Mesendoderm (in vitro differentiated cells): ENCODE data around the gene CBARP.
A peak's percentile ranks its signal among the peaks of the same experiment; 100 is the strongest.

Experiments
- DNase-seq: peaks from one replicate; pipeline ENCODE4 v3.0.0; 2013
- H2AK5ac ChIP-seq: 2 replicates; pipeline ENCODE4 v1.6.1; 2013; ENCODE audit warnings: low read length, inconsistent platforms
- H2BK120ac ChIP-seq: 2 replicates; pipeline ENCODE4 v1.6.1; 2013; ENCODE audit warnings: low read depth, mild to moderate bottlenecking, low read length, moderate library complexity, mixed read lengths
- H2BK15ac ChIP-seq: replicated peaks from 2 replicates; pipeline ENCODE4 v1.6.1; 2013; ENCODE audit warnings: low read depth, mild to moderate bottlenecking, moderate library complexity
- H2BK5ac ChIP-seq: 2 replicates; pipeline ENCODE4 v1.6.1; 2013; ENCODE audit warnings: low read length, inconsistent platforms
- H3K18ac ChIP-seq: 2 replicates; pipeline ENCODE4 v1.6.1; 2013; ENCODE audit warnings: mild to moderate bottlenecking, low read length, mixed read lengths
- H3K23ac ChIP-seq: one replicate; pipeline ENCODE4 v1.6.1; 2013; ENCODE audit warnings: low read length
- H3K27ac ChIP-seq: 2 replicates; pipeline ENCODE4 v1.5.1; 2013; ENCODE audit warnings: low read depth, mild to moderate bottlenecking, inconsistent platforms, low read length, moderate library complexity
- H3K27me3 ChIP-seq: 2 replicates; pipeline ENCODE4 v1.6.1; 2013; ENCODE audit warnings: low read length, control low read depth, mild to moderate bottlenecking, inconsistent platforms; ENCODE audit not compliant: insufficient read depth, poor library complexity
- H3K36me3 ChIP-seq: 2 replicates; pipeline ENCODE4 v1.6.1; 2013; ENCODE audit warnings: low read length, inconsistent platforms; ENCODE audit not compliant: control insufficient read depth, insufficient read depth
- H3K4ac ChIP-seq: one replicate; pipeline ENCODE4 v1.6.1; 2013; ENCODE audit warnings: low read depth, mild to moderate bottlenecking, low read length, moderate library complexity
- H3K4me1 ChIP-seq: 2 replicates; pipeline ENCODE4 v1.6.1; 2013; ENCODE audit warnings: low read depth, low read length, inconsistent platforms; ENCODE audit not compliant: control insufficient read depth
- H3K4me2 ChIP-seq: 2 replicates; pipeline ENCODE4 v1.6.1; 2013; ENCODE audit warnings: low read length
- H3K4me3 ChIP-seq: 2 replicates; pipeline ENCODE4 v1.5.1; 2013; ENCODE audit warnings: mild to moderate bottlenecking, low read length
- H3K56ac ChIP-seq: one replicate; pipeline ENCODE4 v1.6.1; 2013; ENCODE audit warnings: low read length
- H3K79me1 ChIP-seq: 2 replicates; pipeline ENCODE4 v1.6.1; 2013; ENCODE audit warnings: low read length, inconsistent platforms
- H3K79me2 ChIP-seq: 2 replicates; pipeline ENCODE4 v1.6.1; 2013; ENCODE audit warnings: mild to moderate bottlenecking, low read length; ENCODE audit not compliant: control insufficient read depth, insufficient read depth
- H3K9ac ChIP-seq: 2 replicates; pipeline ENCODE4 v1.6.1; 2013; ENCODE audit warnings: low read length, inconsistent platforms
- H4K5ac ChIP-seq: one replicate; pipeline ENCODE4 v1.6.1; 2013; ENCODE audit warnings: low read length
- H4K8ac ChIP-seq: one replicate; pipeline ENCODE4 v1.6.1; 2013; ENCODE audit warnings: low read depth, mild to moderate bottlenecking, control low read depth, low read length, moderate library complexity
- WGBS: extraction: QIAGEN DNeasy Blood & Tissue Kit; methylation state at CpG from one replicate; pipeline ENCODE4 v1.1.7; 2013; ENCODE audit warnings: low lambda C conversion rate, missing lambda C conversion rate; ENCODE audit not compliant: insufficient coverage; ENCODE audit errors: extremely low coverage; 5-methylcytosine and 5-hydroxymethylcytosine counted together

CBARP gene

DNA sequence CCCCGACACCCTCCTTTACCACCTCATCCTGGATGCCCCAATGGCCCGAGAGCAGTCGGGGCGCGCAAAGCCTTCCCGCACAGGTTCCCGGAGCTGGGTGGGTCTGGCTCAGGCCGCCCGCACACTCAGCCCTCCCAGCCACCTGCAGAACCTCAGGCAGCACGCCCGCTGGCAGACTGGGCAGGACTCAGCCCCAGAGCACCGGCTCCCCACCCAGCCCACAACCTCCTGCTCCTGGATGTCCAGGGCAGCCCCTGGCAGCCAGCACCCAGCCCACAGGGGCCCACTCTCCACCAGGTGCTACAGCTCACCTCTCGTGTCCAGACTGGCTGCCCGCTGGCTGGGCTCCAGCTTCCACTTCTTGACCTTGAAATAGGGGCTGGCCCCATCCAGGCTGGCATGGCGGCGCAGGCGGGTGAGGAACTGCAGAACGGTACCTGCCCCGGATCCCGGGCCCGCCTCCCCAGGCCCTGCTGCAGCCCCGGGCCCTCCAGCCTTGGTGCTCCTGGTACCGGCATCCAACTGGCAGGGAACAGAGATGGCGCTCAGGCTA, 4.6 kb downstream of the CBARP start:
- Histone ChIP-seq H4K8ac (no peak overlapping the region), H3K9ac (no peak overlapping the region), H3K4me1 (no peaks in the 10 kb centered on the region), H3K79me1 (no peaks in the 10 kb centered on the region), H3K23ac (no peak overlapping the region), H2AK5ac (no peak overlapping the region), H3K27ac (no peak overlapping the region), H3K18ac (no peak overlapping the region), H3K4me2 (no peak overlapping the region), H3K79me2 (no peaks in the 10 kb centered on the region), H2BK120ac (no peak overlapping the region), H2BK5ac (no peak overlapping the region), H3K4me3 (no peak overlapping the region), H2BK15ac (no peak overlapping the region), H4K5ac (no peak overlapping the region), H3K36me3 (no peaks in the 10 kb centered on the region), H3K4ac (no peak overlapping the region), H3K56ac (no peak overlapping the region), H3K27me3 (no peaks in the 10 kb centered on the region)
- WGBS = no CpG with 5 or more reads among the region's 24 CpGs
- DNase-seq = no peak

DNA sequence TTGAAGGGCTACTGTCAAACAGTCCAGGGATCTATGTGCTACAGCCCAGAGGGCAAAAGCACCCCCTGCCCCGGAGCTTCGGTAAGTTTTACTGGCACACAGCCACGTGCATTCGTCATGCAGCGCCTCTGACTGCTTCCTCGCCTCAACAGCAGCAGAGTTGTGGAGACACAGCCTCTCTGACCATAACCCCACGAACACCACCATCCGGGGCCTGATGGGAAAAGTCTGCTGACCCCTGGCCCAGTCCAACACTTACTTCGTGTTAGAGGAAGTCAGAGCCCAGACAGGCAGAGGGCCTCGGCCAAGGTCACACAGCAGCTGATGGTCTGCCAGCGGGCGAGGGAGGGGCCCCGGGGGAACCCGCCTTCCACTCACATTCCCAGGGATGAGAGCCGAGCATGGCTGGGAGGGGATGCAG, 5.1 kb downstream of the CBARP start:
- Histone ChIP-seq H3K4ac (no peak overlapping the region), H3K79me2 (no peaks in the 10 kb centered on the region), H3K4me1 (no peaks in the 10 kb centered on the region), H3K36me3 (no peaks in the 10 kb centered on the region), H3K27ac (no peak overlapping the region), H2BK15ac (no peak overlapping the region), H3K79me1 (no peaks in the 10 kb centered on the region), H3K56ac (no peak overlapping the region), H2BK120ac (no peak overlapping the region), H2AK5ac (no peak overlapping the region), H4K5ac (no peak overlapping the region), H3K4me3 (no peak overlapping the region), H3K23ac (no peak overlapping the region), H2BK5ac (no peak overlapping the region), H3K18ac (no peak overlapping the region), H4K8ac (no peak overlapping the region), H3K27me3 (no peaks in the 10 kb centered on the region), H3K9ac (no peak overlapping the region), H3K4me2 (no peak overlapping the region)
- DNase-seq = no peak
- WGBS = no CpG with 5 or more reads among the region's 15 CpGs

GRCh38 chr19:1231729-1232637, 5.8 kb downstream of the CBARP start:
- Histone ChIP-seq H3K27ac (no peak overlapping the region), H3K4me1 (no peaks in the 10 kb centered on the region), H4K5ac (no peak overlapping the region), H2BK5ac (no peak overlapping the region), H3K27me3 (no peaks in the 10 kb centered on the region), H3K4me2 (no peak overlapping the region), H3K56ac (no peak overlapping the region), H2BK15ac (no peak overlapping the region), H2AK5ac (no peak overlapping the region), H3K23ac (no peak overlapping the region), H3K18ac (no peak overlapping the region), H3K9ac (no peak overlapping the region), H3K79me1 (no peaks in the 10 kb centered on the region), H3K4me3 (no peak overlapping the region), H2BK120ac (no peak overlapping the region), H3K36me3 (no peaks in the 10 kb centered on the region), H4K8ac (no peak overlapping the region), H3K4ac (no peak overlapping the region), H3K79me2 (no peaks in the 10 kb centered on the region)
- DNase-seq = no peak
- no CpG with 5 or more reads among the region's 15 CpGs for whole genome bisulfite sequencing

- no peak overlapping the region for H2BK15ac ChIP-seq
Observed at GRCh38 chr19:1230783-1231489, 6.9 kb downstream of the CBARP start.

DNA sequence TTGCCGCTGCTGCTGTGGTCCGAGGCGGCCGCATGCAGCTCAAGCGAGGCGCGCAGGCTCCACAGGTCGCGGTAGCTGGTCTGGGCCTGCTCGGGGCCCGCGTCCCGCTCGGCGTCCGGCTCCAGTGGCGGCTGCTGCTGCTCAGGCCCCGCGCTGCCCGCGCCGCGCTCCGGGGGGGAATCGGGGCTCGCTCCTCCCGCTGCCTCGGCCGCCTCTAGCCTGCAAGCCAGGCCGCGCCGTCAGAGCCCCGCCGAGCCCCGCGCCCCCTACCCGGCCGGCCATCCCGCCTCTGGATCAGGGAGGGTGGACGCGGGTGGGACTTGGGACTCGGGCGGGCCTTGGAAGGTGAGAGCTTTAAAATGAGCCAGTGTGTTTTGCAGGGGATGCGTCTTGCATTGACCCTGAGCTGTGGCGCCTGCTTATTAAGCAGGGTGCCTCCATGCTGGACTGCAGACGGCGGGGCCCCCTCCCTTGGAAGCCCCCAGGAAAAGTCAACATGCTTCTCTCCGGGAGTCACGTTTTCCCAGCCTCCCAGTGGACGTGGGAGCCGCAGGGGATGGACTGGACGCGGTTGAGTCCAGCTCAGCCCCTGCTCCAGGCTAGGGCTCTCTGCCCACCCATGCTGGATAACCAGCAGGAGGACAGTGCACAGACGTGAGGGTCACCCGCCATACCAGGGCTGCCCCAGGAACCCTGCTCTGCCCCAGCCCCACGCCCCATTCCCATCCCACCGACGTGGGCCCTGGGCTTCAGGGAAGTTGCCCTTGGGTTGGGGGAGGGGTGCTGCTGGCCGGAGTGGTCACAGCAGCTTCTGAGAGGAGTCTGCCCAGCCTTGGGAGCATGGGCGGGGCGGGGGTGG, 7.7 kb downstream of the CBARP start:
- no peak overlapping the region for H3K4me3 ChIP-seq
- no peak overlapping the region for H3K23ac ChIP-seq
- H3K9ac ChIP-seq = no peak overlapping the region
- no peak overlapping the region for H2BK15ac ChIP-seq
- H2BK120ac ChIP-seq = no peak overlapping the region
- no peak overlapping the region for H3K4me2 ChIP-seq
- no peak overlapping the region for H3K4ac ChIP-seq
- H3K27ac ChIP-seq = peak overlapping the region; percentile 3
- H3K56ac ChIP-seq = no peak overlapping the region
- H4K5ac ChIP-seq = no peak overlapping the region
- H4K8ac ChIP-seq = no peak overlapping the region
- H3K79me1 ChIP-seq = no peaks in the 10 kb centered on the region
- no peak overlapping the region for H2AK5ac ChIP-seq
- H3K79me2 ChIP-seq = no peaks in the 10 kb centered on the region
- no peaks in the 10 kb centered on the region for H3K27me3 ChIP-seq
- no peaks in the 10 kb centered on the region for H3K36me3 ChIP-seq
- no peak overlapping the region for H2BK5ac ChIP-seq
- WGBS = no CpG with 5 or more reads among the region's 61 CpGs
- H3K4me1 ChIP-seq = no peaks in the 10 kb centered on the region
- no peak overlapping the region for H3K18ac ChIP-seq
- DNase-seq = no peak

More at GRCh38 chr19:1230783-1231489, 6.9 kb downstream of the CBARP start:
- no peak overlapping the region for H2BK120ac ChIP-seq
- H3K9ac ChIP-seq = no peak overlapping the region
- no peaks in the 10 kb centered on the region for H3K4me1 ChIP-seq
- no peak overlapping the region for H2AK5ac ChIP-seq
- no peak overlapping the region for H2BK5ac ChIP-seq
- WGBS = no CpG with 5 or more reads among the region's 38 CpGs
- no peak overlapping the region for H3K27ac ChIP-seq
- no peaks in the 10 kb centered on the region for H3K36me3 ChIP-seq
- no peak overlapping the region for H4K8ac ChIP-seq
- peak; percentile 61 for DNase-seq
- no peak overlapping the region for H3K18ac ChIP-seq
- no peak overlapping the region for H3K4me2 ChIP-seq
- no peaks in the 10 kb centered on the region for H3K27me3 ChIP-seq
- no peaks in the 10 kb centered on the region for H3K79me2 ChIP-seq
- H3K4ac ChIP-seq = no peak overlapping the region
- H3K79me1 ChIP-seq = no peaks in the 10 kb centered on the region
- no peak overlapping the region for H3K23ac ChIP-seq
- H3K56ac ChIP-seq = no peak overlapping the region
- H4K5ac ChIP-seq = no peak overlapping the region
- no peak overlapping the region for H3K4me3 ChIP-seq
